WTC11 (cell line): ENCODE results near the gene MCM7. TPM values are rescaled to one million over a fixed set of nuclear protein-coding genes. Genes with fewer than 3 reads are reported as not detected.

ENCODE experiments used
- ATAC-seq: fragments of 200-7000 bp; cut with Tn5 transposase; 2 replicates; pipeline ENCODE4 v1.10.0; 2021; ENCODE audit warnings: mild to moderate bottlenecking, moderate library complexity
- CTCF ChIA-PET: fragments of 300-600 bp; sonication (Branson Sonifier 250); formaldehyde crosslinking; loops from one replicate; lab custom pipeline; 2021; ENCODE audit warnings: antibody characterized with exemption; lab: Charles Lee
- POLR2A ChIA-PET: fragments of 350-600 bp; sonication (Branson Sonifier 250); formaldehyde crosslinking; loops from one replicate; lab custom pipeline; 2021; ENCODE audit warnings: antibody characterized with exemption; lab: Charles Lee
- DNase-seq: peaks from one replicate; pipeline ENCODE4 v3.0.0; 2021; ENCODE audit warnings: low spot score
- H3K27ac Mint-ChIP-seq: 2 replicates; pipeline ENCODE4 v1.8.0; 2021; ENCODE audit warnings: mixed read lengths
- H3K27me3 Mint-ChIP-seq: 2 replicates; pipeline ENCODE4 v1.8.0; 2021; ENCODE audit warnings: low read depth, mild to moderate bottlenecking, moderate library complexity, mixed read lengths
- H3K36me3 Mint-ChIP-seq: 2 replicates; pipeline ENCODE4 v1.8.0; 2021; ENCODE audit warnings: mixed read lengths
- H3K4me1 Mint-ChIP-seq: 2 replicates; pipeline ENCODE4 v1.8.0; 2022; ENCODE audit warnings: mixed read lengths
- H3K4me3 Mint-ChIP-seq: 2 replicates; pipeline ENCODE4 v1.8.0; 2021; ENCODE audit warnings: mild to moderate bottlenecking, moderate library complexity, mixed read lengths
- H3K9me3 Mint-ChIP-seq: 2 replicates; pipeline ENCODE4 v1.8.0; 2021; ENCODE audit warnings: mixed read lengths
- AR ChIP-seq: fragments of 250-450 bp; sonication (Bioruptor Pico); IDR thresholded peaks from 2 replicates; pipeline ENCODE4 v1.9.0; 2021; ENCODE audit warnings: mild to moderate bottlenecking
- ARID4B ChIP-seq: sonication (generic); formaldehyde crosslinking; IDR thresholded peaks from 2 replicates; pipeline ENCODE4 v1.8.0; 2023; ENCODE audit warnings: missing genetic modification reagents, mild to moderate bottlenecking, borderline replicate concordance
- ATF1 ChIP-seq: sonication (generic); formaldehyde crosslinking; IDR thresholded peaks from 2 replicates; pipeline ENCODE4 v1.8.1; 2023; ENCODE audit warnings: mild to moderate bottlenecking, moderate library complexity, missing genetic modification reagents
- ATF6 ChIP-seq: sonication (generic); formaldehyde crosslinking; IDR thresholded peaks from 2 replicates; pipeline ENCODE4 v1.8.1; 2023; ENCODE audit warnings: mild to moderate bottlenecking, missing genetic modification reagents
- FOXK1 ChIP-seq: sonication (generic); formaldehyde crosslinking; IDR thresholded peaks from 2 replicates; pipeline ENCODE4 v1.8.0; 2022; ENCODE audit warnings: mild to moderate bottlenecking, moderate library complexity, missing genetic modification reagents
- HMGA2 ChIP-seq: fragments of 250-450 bp; sonication (Bioruptor Pico); IDR thresholded peaks from 2 replicates; pipeline ENCODE4 v1.4.0; 2021; ENCODE audit warnings: mild to moderate bottlenecking, moderate library complexity
- IRF1 ChIP-seq: sonication (generic); formaldehyde crosslinking; IDR thresholded peaks from 2 replicates; pipeline ENCODE4 v1.8.0; 2023; ENCODE audit warnings: missing genetic modification reagents
- JUN ChIP-seq: sonication (generic); formaldehyde crosslinking; IDR thresholded peaks from 2 replicates; pipeline ENCODE4 v1.8.0; 2023; ENCODE audit warnings: mild to moderate bottlenecking, missing genetic modification reagents
- MYBL2 ChIP-seq: sonication (generic); formaldehyde crosslinking; IDR thresholded peaks from 2 replicates; pipeline ENCODE4 v1.8.1; 2023; ENCODE audit warnings: mild to moderate bottlenecking, moderate library complexity, missing genetic modification reagents
- NFATC4 ChIP-seq: fragments of 250-450 bp; sonication (Bioruptor Pico); IDR thresholded peaks from 2 replicates; pipeline ENCODE4 v1.9.0; 2021; ENCODE audit warnings: mild to moderate bottlenecking
- NR1H2 ChIP-seq: sonication (generic); formaldehyde crosslinking; IDR thresholded peaks from 2 replicates; pipeline ENCODE4 v1.9.0; 2021; ENCODE audit warnings: mild to moderate bottlenecking, moderate library complexity, missing genetic modification reagents
- PREB ChIP-seq: sonication (generic); formaldehyde crosslinking; IDR thresholded peaks from 2 replicates; pipeline ENCODE4 v1.8.1; 2022; ENCODE audit warnings: mild to moderate bottlenecking, missing genetic modification reagents, moderate library complexity, borderline replicate concordance
- RORB ChIP-seq: fragments of 250-450 bp; sonication (Bioruptor Pico); IDR thresholded peaks from 2 replicates; pipeline ENCODE4 v1.9.0; 2021; ENCODE audit warnings: mild to moderate bottlenecking
- TEAD1 ChIP-seq: sonication (generic); formaldehyde crosslinking; IDR thresholded peaks from 2 replicates; pipeline ENCODE4 v1.8.0; 2022; ENCODE audit warnings: mild to moderate bottlenecking, missing genetic modification reagents
- TP53 ChIP-seq: sonication (generic); formaldehyde crosslinking; IDR thresholded peaks from 2 replicates; pipeline ENCODE4 v1.8.1; 2023; ENCODE audit warnings: mild to moderate bottlenecking, missing genetic modification reagents
- ZNF138 ChIP-seq: sonication (generic); formaldehyde crosslinking; conservative IDR thresholded peaks from 2 replicates; pipeline ENCODE4 v1.8.1; 2022; ENCODE audit warnings: mild to moderate bottlenecking, moderate library complexity, missing genetic modification reagents
- ZNF423 ChIP-seq: fragments of 250-450 bp; sonication (Bioruptor Pico); IDR thresholded peaks from 2 replicates; pipeline ENCODE4 v2.1.2; 2022; ENCODE audit warnings: mild to moderate bottlenecking, moderate library complexity
- ZNF532 ChIP-seq: fragments of 250-450 bp; sonication (Bioruptor Pico); IDR thresholded peaks from 2 replicates; pipeline ENCODE4 v1.9.0; 2021; ENCODE audit warnings: mild to moderate bottlenecking, borderline replicate concordance
- total RNA-seq: library from RNA; stranded (reverse); gene quantifications from 3 replicates; pipeline ENCODE4 v1.2.3, GENCODE V29; 2021

Gene MCM7
- total RNA-seq, 1 experiment from 2014 or later, result 351 TPM

GRCh38 chr7:100119970-100120732 is 19.0 kb upstream of the MCM7 start (continued):
- 0 out of 2 replicates have a peak, but pooled peaks have one; percentile 45 for TF ChIP-seq ZNF532 (CRISPR knock-in tag)
- TF ChIP-seq HMGA2 (CRISPR knock-in tag), result no peak
- TF ChIP-seq JUN (CRISPR knock-in tag), result no peak
- TF ChIP-seq ARID4B, result no peak
- no peak for TF ChIP-seq NR1H2
- TF ChIP-seq MYBL2 (CRISPR knock-in tag), result 0 out of 2 replicates have a peak, but pooled peaks have one; percentile 49
- TF ChIP-seq TP53 (CRISPR knock-in tag), result no peak
- TF ChIP-seq ATF6 (CRISPR knock-in tag), result no peak
- no peak for TF ChIP-seq RORB (CRISPR knock-in tag)

GRCh38 chr7:100119072-100119969 is 18.1 kb upstream of the MCM7 start, which contains the start of the genes CNPY4 and TAF6:
CNPY4 (plus strand) TSS chr7:100119634; CDS start chr7:100119745, 111 bp downstream.
TAF6 (minus strand) TSS chr7:100119358; CDS start chr7:100114209, 5,149 bp downstream.
- H3K27ac Mint-ChIP-seq, result peak within 1 kb of the TSS; percentile 96
- no peaks in the 10 kb centered on the region for H3K27me3 Mint-ChIP-seq
- POLR2A ChIA-PET, result interaction anchor here (1.8 kb wide), 1 partner anchor 18 kb away, joined by 9 read pairs; the partner anchor contains the start of genes AP4M1 and MCM7
- H3K9me3 Mint-ChIP-seq, result no peaks in the 10 kb centered on the region
- ATAC-seq, result peak; percentile 78
- CTCF ChIA-PET, result interaction anchor here (1.6 kb wide), 1 partner anchor 11 kb away, joined by 8 read pairs; no protein-coding TSS in a partner anchor
- DNase-seq, result peak; percentile 97
- H3K4me1 Mint-ChIP-seq, result peaks cover 15% of the 10 kb centered on the region
- peak within 1 kb of the TSS; percentile 98 for H3K4me3 Mint-ChIP-seq
- H3K36me3 Mint-ChIP-seq, result peaks cover 2% of the 10 kb centered on the region; the same call in 1 of the 2 replicates
- TF ChIP-seq ZNF423 (CRISPR knock-in tag) (no peak), IRF1 (CRISPR knock-in tag) (no peak), PREB (CRISPR knock-in tag) (0 out of 2 replicates have a peak, but pooled peaks have one; percentile 31), JUN (CRISPR knock-in tag) (no peak), FOXK1 (CRISPR knock-in tag) (0 out of 2 replicates have a peak, but pooled peaks have one; percentile 20), AR (CRISPR knock-in tag) (no peak), ZNF138 (CRISPR knock-in tag) (no peak), TEAD1 (CRISPR knock-in tag) (peak; percentile 68; the same call in 1 of the 2 replicates), NFATC4 (CRISPR knock-in tag) (no peak), ATF1 (CRISPR knock-in tag) (0 out of 2 replicates have a peak, but pooled peaks have one; percentile 59)
